HEK293T (cell line): ENCODE results near the gene CALCOCO2.
"Not testable (repeated sequence)": the region's sequence is repeated elsewhere in the genome, so short reads cannot be mapped to it uniquely, and the experiment has no call there.

ENCODE experiments used
- CTCF ChIA-PET: fragments of 350-600 bp; formaldehyde crosslinking; extraction: SDS; loops from one replicate; lab custom pipeline; 2021; ENCODE audit warnings: antibody characterized with exemption, inconsistent platforms; lab: Yijun Ruan, JAX
- POLR2A ChIA-PET: fragments of 350-600 bp; formaldehyde crosslinking; extraction: SDS; loops from one replicate; lab custom pipeline; 2020; ENCODE audit warnings: antibody characterized with exemption, inconsistent platforms; lab: Yijun Ruan, JAX
- DNase-seq: peaks from one replicate; pipeline ENCODE4 v3.0.0; 2012; ENCODE audit warnings: mixed read lengths; ENCODE audit errors: extremely low spot score
- ARNT ChIP-seq: fragments of 450-650 bp; IDR thresholded peaks from 2 replicates; pipeline ENCODE4 v1.6.1; 2017; ENCODE audit warnings: mild to moderate bottlenecking
- BHLHE40 ChIP-seq: fragments of 450-650 bp; IDR thresholded peaks from 2 replicates; pipeline ENCODE4 v1.6.1; 2016; ENCODE audit warnings: mild to moderate bottlenecking, moderate library complexity, borderline replicate concordance
- CTBP1 ChIP-seq: fragments of 450-650 bp; IDR thresholded peaks from 2 replicates; pipeline ENCODE4 v1.6.1; 2016; ENCODE audit warnings: borderline replicate concordance
- ELF4 ChIP-seq: fragments of 450-650 bp; IDR thresholded peaks from 2 replicates; pipeline ENCODE4 v1.6.1; 2017; ENCODE audit warnings: antibody characterized with exemption
- FOXA1 ChIP-seq: fragments of 450-650 bp; IDR thresholded peaks from 2 replicates; pipeline ENCODE4 v1.6.1; 2016; ENCODE audit warnings: mild to moderate bottlenecking
- FOXK2 ChIP-seq: fragments of 450-650 bp; IDR thresholded peaks from 2 replicates; pipeline ENCODE4 v1.6.1; 2016; ENCODE audit warnings: mild to moderate bottlenecking
- FOXM1 ChIP-seq: fragments of 450-650 bp; IDR thresholded peaks from 2 replicates; pipeline ENCODE4 v1.6.1; 2017; ENCODE audit warnings: mild to moderate bottlenecking, borderline replicate concordance
- HDGF ChIP-seq: fragments of 450-650 bp; IDR thresholded peaks from 2 replicates; pipeline ENCODE4 v1.6.1; 2017; ENCODE audit warnings: antibody characterized with exemption, borderline replicate concordance
- L3MBTL2 ChIP-seq: fragments of 450-650 bp; conservative IDR thresholded peaks from 2 replicates; pipeline ENCODE4 v1.6.1; 2016; ENCODE audit warnings: mild to moderate bottlenecking
- LEF1 ChIP-seq: fragments of 450-650 bp; IDR thresholded peaks from 2 replicates; pipeline ENCODE4 v1.6.1; 2017; ENCODE audit warnings: mild to moderate bottlenecking, borderline replicate concordance
- NFRKB ChIP-seq: fragments of 450-650 bp; IDR thresholded peaks from 2 replicates; pipeline ENCODE4 v1.6.1; 2016; ENCODE audit warnings: mild to moderate bottlenecking, moderate library complexity
- PKNOX1 ChIP-seq: fragments of 450-650 bp; IDR thresholded peaks from 2 replicates; pipeline ENCODE4 v1.6.1; 2016
- SP1 ChIP-seq: fragments of 450-650 bp; IDR thresholded peaks from 2 replicates; pipeline ENCODE4 v1.6.1; 2017
- SUZ12 ChIP-seq: fragments of 450-650 bp; IDR thresholded peaks from 2 replicates; pipeline ENCODE4 v1.6.1; 2016; ENCODE audit warnings: mild to moderate bottlenecking
- TARDBP ChIP-seq: fragments of 450-650 bp; IDR thresholded peaks from 2 replicates; pipeline ENCODE4 v1.6.1; 2016
- ZNF384 ChIP-seq: fragments of 450-650 bp; IDR thresholded peaks from 2 replicates; pipeline ENCODE4 v1.6.1; 2016

CALCOCO2 gene

GRCh38 chr17:48815311-48815710 lies 15.5 kb upstream of the CALCOCO2 start:
- no peak for TF ChIP-seq CTBP1
- TF ChIP-seq FOXA1, result no peak
- TF ChIP-seq ARNT, result no peak
- POLR2A ChIA-PET, result interaction anchor here (1.3 kb wide), 1 partner anchor 77 kb away, joined by 6 read pairs; the partner anchor contains the start of gene ATP5MC1
- CTCF ChIA-PET, result interaction anchor here (1.0 to 9.6 kb wide), 6 partner anchors 11 to 143 kb away, joined by 3 to 150 read pairs (median 4); no protein-coding TSS in a partner anchor
- DNase-seq, result no peak

GRCh38 chr17:48816438-48816773 lies 14.4 kb upstream of the CALCOCO2 start:
- TF ChIP-seq FOXA1 (no peak), SUZ12 (no peak), ELF4 (no peak), ZNF384 (no peak), HDGF (no peak), LEF1 (no peak), FOXM1 (no peak), ARNT (no peak), TARDBP (no peak), FOXK2 (no peak), CTBP1 (no peak), NFRKB (no peak), SP1 (no peak), PKNOX1 (no peak)
- CTCF ChIA-PET, result interaction anchor here (1.0 to 9.6 kb wide), 3 partner anchors 12 to 92 kb away, joined by 3 to 150 read pairs (median 18); no protein-coding TSS in a partner anchor
- POLR2A ChIA-PET, result interaction anchor here (1.3 to 1.7 kb wide), 2 partner anchors 62 to 76 kb away, joined by 4 to 6 read pairs; partner anchors contain the start of gene ATP5MC1
- no peak for DNase-seq

GRCh38 chr17:48816774-48817590 lies 13.9 kb upstream of the CALCOCO2 start, which contains the start of gene TTLL6:
TTLL6 (minus strand) TSS chr17:48817229; CDS start chr17:48817072, 157 bp downstream.
- TF ChIP-seq FOXM1, result peak; percentile 59; the same call in 1 of the 2 replicates
- TF ChIP-seq NFRKB, result no peak
- ChIA-PET POLR2A (interaction anchor here (0.7 to 1.7 kb wide), 3 partner anchors 12 to 76 kb away, joined by 3 to 6 read pairs (median 4); partner anchors contain the start of gene ATP5MC1), CTCF (interaction anchor here (0.9 to 9.6 kb wide), 3 partner anchors 12 to 557 kb away, joined by 3 to 150 read pairs (median 18); no protein-coding TSS in a partner anchor)
- DNase-seq, result peak; percentile 90

GRCh38 chr17:48818361-48818841 lies 12.4 kb upstream of the CALCOCO2 start:
- DNase-seq, result no peak
- TF ChIP-seq SP1, result no peak
- peak; percentile 71 for TF ChIP-seq PKNOX1
- POLR2A ChIA-PET, result interaction anchor here (0.8 to 1.4 kb wide), 2 partner anchors 14 to 74 kb away, joined by 3 to 7 read pairs; partner anchors contain the start of gene ATP5MC1
- CTCF ChIA-PET, result interaction anchor here (1.1 to 9.6 kb wide), 5 partner anchors 14 to 139 kb away, joined by 3 to 150 read pairs (median 4); no protein-coding TSS in a partner anchor

- TF ChIP-seq FOXA1 (no peak), LEF1 (no peak), ARNT (no peak), CTBP1 (no peak), SUZ12 (no peak), TARDBP (no peak), BHLHE40 (no peak), NFRKB (no peak), FOXM1 (no peak), SP1 (no peak), ZNF384 (no peak), HDGF (no peak), ELF4 (no peak), PKNOX1 (no peak), FOXK2 (no peak), L3MBTL2 (no peak)
- no peak for DNase-seq
- POLR2A ChIA-PET, result interaction anchor here (1.4 kb wide), 1 partner anchor 13 kb away, joined by 7 read pairs; no protein-coding TSS in a partner anchor
- CTCF ChIA-PET, result interaction anchor here (1.2 to 9.6 kb wide), 2 partner anchors 15 to 58 kb away, joined by 3 to 150 read pairs; no protein-coding TSS in a partner anchor
These were observed 11.4 kb upstream of the CALCOCO2 start for GRCh38 chr17:48819466-48819865.

GRCh38 chr17:48820936-48821335 lies 9.9 kb upstream of the CALCOCO2 start:
- DNase-seq, CTCF ChIA-PET, POLR2A ChIA-PET: not testable (repeated sequence)
